HG03565 (cell line): ENCODE results near the gene CCL23.
"Not testable (repeated sequence)": the region's sequence is repeated elsewhere in the genome, so short reads cannot be mapped to it uniquely, and the experiment has no call there.

ENCODE experiments used
- ATAC-seq: cut with Tn5 transposase; IDR thresholded peaks from one replicate; pipeline ENCODE4 v1.9.1; 2021; ENCODE audit warnings: mild to moderate bottlenecking, moderate library complexity; ENCODE audit not compliant: unreplicated experiment

The CCL23 gene

GRCh38 chr17:36017799-36018198 is at the start of gene CCL23:
TSS of gene CCL23 (minus strand) at chr17:36017972. CDS start at chr17:36017897, 75 bp downstream.
- no peak for ATAC-seq

- no peak for ATAC-seq
Measured at GRCh38 chr17:36066365-36066985, 48.7 kb upstream of the CCL23 start.

GRCh38 chr17:36063786-36064541 is 46.2 kb upstream of the CCL23 start, which contains the start of gene CCL18:
TSS of gene CCL18 (plus strand) at chr17:36064272. CDS start at chr17:36064343, 71 bp downstream.
- ATAC-seq = no peak

GRCh38 chr17:36060816-36061215 is 43.0 kb upstream of the CCL23 start:
- ATAC-seq = no peak

- ATAC-seq = no peak
Measured at GRCh38 chr17:36059406-36059805, 41.6 kb upstream of the CCL23 start.

- ATAC-seq = no peak
Measured at GRCh38 chr17:36057911-36058310, 40.1 kb upstream of the CCL23 start.

GRCh38 chr17:36055921-36056520 is 38.2 kb upstream of the CCL23 start:
- no peak for ATAC-seq

- ATAC-seq = no peak
Measured at GRCh38 chr17:36055171-36055570, 37.4 kb upstream of the CCL23 start.

- ATAC-seq = no peak
Measured at GRCh38 chr17:36049643-36050042, 31.9 kb upstream of the CCL23 start.

GRCh38 chr17:36048066-36048465 is 30.3 kb upstream of the CCL23 start:
- ATAC-seq = no peak

GRCh38 chr17:36036235-36036634 is 18.5 kb upstream of the CCL23 start:
- ATAC-seq = no peak

- no peak for ATAC-seq
Measured at GRCh38 chr17:36034127-36034526, 16.4 kb upstream of the CCL23 start.

GRCh38 chr17:36030956-36031355 is 13.2 kb upstream of the CCL23 start:
- ATAC-seq = no peak

GRCh38 chr17:36027761-36028160 is 10.0 kb upstream of the CCL23 start:
- ATAC-seq = no peak

- ATAC-seq = no peak
Measured at GRCh38 chr17:36024106-36024869, 6.5 kb upstream of the CCL23 start.

- ATAC-seq = no peak
Measured at GRCh38 chr17:36019423-36019822, 1.7 kb upstream of the CCL23 start.

- no peak for ATAC-seq
Measured at GRCh38 chr17:36016555-36016954, 1.2 kb downstream of the CCL23 start.

- not testable (repeated sequence) for ATAC-seq
Measured at GRCh38 chr17:36015895-36016294, 1.9 kb downstream of the CCL23 start.

- no peak for ATAC-seq
Measured at GRCh38 chr17:36014946-36015345, 2.8 kb downstream of the CCL23 start.

- ATAC-seq = no peak
Measured at GRCh38 chr17:36011201-36011600, 6.6 kb downstream of the CCL23 start.

GRCh38 chr17:36008998-36009665 is 8.6 kb downstream of the CCL23 start:
- no peak for ATAC-seq
